NCI-H526 treated with DMSO at 0.1 percent for 48 hours (cell line): Measurements from ENCODE around the gene SPIRE2.
A peak's percentile ranks its signal among the peaks of the same experiment; 100 is the strongest.
"Not testable (repeated sequence)": the region's sequence is repeated elsewhere in the genome, so short reads cannot be mapped to it uniquely, and the experiment has no call there.

Experiments used
- DNase-seq: peaks from one replicate; lab custom pipeline; 2025; lab: John Stamatoyannopoulos, UW

Gene SPIRE2

DNA sequence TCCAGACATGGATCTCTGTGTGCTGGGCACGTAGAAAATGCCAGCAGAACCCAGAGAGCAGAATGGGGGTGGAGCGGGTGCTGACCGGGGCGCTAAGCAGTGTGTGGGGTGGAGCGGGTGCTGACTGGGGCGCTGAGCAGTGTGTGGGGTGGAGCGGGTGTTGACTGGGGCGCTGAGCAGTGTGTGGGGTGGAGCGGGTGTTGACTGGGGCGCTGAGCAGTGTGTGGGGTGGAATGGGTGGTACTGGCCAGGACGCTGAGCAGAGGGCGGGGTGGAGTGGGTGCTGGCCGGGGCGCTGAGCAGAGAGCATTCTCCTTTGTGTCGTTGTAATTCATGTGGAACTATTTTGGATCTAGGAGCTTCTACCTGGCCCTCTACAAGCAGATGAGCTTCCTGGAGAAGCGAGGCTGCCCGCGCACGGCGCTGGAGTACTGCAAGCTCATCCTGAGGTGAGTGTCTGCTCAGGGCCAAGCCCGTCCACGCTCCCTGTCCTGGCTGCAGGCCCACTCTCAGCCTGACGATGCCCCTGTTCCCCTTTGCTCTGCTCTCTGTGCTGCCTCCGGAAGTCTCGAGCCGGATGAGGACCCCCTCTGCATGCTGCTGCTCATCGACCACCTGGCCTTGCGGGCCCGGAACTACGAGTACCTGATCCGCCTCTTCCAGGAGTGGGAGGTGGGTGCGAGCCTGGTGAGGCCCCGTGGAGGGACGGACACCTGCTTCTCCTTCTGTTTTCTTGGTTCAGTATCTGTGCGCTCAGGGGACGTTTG lies 70.1 kb downstream of the SPIRE2 start:
- no peak for DNase-seq

DNA sequence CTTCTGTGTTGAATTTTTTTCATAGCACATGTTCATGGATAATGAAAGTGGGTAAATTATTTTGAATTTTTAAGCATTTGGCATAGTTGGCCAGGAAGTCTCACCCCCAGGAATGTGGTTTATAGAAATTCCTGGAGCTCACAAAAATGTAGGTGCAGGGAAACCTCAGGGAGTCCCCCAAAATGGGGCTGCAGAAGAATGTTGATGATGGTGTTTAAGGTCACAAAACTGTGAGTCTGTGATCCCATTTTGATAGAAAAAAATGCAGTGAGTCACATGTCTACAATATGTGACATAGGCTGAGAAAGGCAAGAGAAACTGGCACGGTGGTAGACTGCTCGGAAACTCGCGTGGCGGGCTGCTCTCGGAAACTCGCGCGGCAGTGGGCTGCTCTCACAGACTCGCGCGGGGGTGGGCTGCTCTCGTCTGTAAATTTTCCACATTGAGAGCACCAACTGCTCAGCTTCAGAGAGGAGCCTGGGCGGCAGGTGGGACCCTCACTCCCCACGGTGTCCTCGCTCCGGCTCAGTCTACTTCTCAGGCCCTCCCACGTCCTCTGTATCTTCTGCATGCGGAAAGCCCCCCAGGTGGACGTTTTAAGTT lies 71.7 kb downstream of the SPIRE2 start:
- no peak for DNase-seq

DNA sequence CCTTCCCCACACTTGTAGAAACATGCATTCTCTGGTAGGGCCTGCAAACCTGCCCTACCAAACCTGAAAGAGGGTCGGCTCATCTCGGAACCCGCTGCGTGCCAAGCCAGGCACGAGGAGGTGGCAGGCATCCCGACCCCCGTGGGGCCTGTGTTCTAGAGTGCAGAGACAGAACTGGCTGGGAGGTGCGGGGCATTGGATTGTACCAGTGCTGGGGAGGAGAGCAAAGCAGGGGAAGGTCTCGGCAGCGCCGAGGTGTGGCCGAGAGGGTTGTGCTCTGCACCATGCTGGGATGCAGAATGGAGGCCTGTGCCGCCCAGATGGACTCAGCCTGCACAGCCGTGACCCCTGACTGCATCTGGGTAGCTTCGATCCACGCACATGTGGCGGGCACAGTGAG lies 72.6 kb downstream of the SPIRE2 start:
- no peak for DNase-seq

DNA sequence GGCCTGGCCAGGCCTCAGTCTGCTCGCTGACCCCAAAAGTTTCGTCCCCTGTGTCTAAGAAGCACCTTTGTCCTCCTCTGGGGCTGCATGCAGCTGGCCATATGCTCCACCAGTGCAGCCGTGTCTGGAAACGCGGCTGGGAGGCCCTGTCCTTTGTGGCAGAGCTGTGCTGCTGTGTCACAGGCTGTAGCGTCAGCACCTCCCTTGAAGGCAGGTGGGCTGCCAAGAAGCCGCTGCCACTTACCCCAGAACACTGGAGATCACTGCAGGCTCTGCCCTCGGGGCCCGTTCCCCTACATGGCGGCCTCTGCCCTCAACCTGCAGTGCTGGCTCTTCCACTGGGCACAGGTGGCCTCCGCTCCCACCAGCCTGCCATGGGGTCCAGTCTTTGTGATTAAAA lies 74.7 kb downstream of the SPIRE2 start:
- DNase-seq: no peak

DNA sequence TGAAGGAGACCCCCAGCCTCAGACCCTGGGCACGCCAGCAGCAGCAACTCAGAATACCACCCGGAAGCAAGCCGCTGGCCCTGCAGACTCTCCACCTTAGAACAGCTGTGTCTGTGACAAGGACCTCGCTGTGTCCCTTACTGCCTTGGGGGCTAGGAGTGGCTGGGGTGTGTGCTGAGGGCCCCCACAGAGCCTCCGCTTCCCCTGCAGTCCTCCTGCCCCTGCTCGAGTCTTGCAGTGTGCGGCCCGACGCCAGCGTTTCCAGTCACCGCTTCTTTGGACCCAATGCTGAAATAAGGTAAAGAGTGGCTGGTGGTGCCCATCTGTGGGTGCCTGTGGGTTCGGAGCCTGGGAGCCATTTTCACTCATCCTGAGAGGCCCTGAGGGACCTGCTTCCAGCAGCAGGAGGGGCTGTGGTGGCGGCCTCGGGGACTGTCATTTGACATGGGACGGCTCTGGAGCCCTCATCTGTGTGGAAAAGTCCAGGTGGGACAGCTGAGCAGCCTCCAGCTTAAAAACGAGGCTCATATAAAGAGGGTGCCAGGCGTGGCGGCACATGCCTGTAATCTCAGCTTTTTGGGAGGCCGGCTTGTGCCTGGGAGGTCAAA lies 75.7 kb downstream of the SPIRE2 start:
- DNase-seq: no peak

DNA sequence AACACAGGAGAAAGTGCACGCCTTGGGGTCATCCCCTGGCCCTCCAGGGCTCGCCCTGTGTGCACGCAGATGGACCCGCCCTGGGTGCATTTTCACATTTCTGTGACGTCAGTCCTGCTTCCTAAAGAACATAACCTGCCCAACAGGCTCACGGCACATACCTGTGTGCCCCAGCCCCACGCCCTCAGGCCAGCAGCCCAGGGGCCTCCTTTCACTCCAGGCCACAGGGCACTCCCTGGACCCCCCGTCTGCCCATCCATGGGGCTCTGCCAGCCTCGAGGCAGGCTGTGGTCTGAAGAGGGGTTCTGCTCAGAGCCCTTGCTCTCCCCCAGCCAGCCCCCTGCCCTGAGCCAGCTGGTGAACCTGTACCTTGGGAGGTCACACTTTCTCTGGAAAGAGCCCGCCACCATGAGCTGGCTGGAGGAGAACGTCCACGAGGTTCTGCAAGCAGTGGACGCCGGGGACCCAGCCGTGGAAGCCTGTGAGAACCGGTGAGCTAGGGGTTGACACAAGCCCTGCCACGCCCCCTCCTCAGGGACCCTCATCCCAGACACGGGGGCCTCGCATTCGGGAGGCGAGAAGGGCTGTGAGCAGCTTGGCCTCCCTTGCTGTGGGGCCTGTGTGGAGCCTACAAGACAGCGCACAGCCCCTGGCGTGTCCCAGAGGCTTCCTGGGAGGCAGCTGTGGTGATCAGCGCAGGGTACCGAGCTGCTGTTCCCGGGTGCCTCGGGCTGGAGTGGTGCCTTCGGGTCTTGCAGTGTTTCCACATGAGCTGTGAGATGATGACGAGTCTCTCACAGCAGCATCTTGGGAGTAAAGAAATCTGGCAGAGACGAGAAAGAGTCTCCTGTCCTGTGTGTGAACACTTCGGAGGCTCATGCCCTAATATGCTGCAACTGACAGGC lies 76.6 kb downstream of the SPIRE2 start:
- no peak for DNase-seq

DNA sequence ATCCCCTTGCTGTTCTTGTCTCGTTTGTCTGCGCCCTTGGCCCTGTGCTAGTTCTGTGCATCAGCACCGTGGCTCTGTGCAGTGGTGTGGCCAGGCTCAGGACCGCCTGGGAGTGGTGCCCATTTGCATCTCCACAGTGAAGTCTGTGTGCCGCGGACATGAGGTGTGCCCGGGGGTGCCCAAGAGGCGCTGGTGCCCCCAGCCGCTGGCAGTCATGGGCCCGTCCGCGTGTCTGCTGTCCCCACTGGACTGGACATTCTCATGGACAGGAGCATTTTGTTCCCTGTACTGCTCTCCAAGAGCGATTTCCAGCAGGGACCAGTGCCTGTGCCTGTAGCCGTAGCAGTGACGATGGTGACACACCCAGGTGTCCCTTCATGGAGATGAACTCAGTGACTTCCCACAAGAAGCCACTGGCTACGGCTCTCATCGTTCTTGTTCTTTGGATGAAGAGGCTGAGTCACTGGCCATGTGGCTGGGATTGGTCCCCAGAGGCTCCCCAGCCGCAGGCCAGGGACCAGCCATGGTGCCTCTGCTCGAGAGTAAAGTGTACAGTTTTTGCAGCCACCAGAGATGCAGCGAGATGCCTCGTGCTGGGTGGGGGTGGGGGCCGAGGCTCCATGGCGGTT lies 77.3 kb downstream of the SPIRE2 start:
- DNase-seq: no peak

DNA sequence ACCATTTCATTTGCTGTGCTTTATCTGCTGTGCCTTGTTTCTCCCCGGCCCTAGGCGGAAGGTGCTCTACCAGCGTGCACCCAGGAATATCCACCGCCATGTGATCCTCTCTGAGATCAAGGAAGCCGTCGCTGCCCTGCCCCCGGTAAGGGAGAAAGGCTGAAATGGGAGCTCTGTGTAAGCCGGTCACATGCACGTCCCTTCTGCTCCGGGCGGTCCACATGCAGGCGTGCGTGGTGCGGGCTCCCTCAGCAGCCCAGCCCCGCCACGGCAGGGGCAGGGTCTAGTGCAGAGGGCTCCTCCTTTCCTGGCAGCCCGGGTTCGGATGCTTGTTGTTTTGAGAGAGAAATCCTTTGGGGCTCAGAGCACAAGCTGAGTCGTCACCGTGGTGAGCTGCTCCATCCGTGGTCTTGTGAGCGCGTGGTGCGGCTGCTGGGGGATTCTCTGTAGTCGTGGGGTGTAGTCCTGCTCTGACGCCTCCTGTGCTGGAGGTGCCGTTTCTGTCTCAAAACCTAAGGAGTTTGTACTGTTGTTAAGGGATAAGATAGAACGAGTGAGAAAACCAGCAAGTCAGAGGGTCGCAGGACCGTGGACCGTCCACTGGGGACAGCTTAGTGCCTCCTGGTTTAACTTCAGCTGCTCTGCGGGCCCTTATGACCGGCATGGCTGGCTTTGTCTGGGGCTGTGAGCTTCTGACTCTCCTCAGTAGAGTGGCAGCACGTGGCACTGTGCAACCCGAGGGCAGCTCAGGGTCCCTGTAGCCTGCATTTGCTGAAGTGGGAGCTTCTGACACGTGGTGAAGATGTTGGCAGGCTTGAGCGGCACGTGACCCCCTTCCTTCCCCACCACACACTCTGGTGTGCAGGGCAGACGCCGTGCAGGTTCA lies 78.1 kb downstream of the SPIRE2 start:
- no peak for DNase-seq

DNA sequence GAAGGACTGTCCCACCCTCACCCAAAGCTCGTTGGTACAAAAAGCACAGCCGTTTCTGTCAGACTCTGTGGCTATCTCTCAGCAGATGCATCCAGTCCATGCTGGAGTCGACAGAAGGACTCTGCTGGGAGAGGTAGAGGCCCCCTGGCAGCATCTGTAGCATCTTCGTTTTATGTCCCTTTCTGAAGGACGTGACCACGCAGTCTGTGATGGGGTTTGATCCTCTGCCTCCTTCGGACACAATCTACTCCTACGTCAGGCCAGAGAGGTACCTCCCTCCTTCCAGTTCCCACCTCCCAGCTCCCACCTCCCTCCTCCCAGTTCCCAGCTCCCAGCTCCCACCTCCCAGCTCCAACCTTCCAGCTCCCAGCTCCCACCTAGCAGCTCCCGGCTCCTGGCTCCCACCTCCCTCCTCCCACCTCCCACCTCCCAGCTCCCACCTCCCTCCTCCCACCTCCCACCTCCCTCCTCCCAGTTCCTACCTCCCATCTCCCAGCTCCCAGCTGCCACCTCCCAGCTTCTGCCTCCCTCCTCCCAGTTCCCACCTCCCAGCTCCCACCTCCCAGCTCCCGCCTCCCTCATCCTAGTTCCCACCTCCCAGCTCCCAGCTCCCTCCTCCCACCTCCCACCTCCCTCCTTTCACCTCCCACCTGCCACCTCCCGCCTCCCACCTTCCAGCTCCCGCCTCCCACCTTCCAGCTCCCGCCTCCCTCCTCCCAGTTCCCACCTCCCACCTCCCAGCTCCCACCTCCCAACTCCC lies 79.0 kb downstream of the SPIRE2 start:
- DNase-seq: no peak

DNA sequence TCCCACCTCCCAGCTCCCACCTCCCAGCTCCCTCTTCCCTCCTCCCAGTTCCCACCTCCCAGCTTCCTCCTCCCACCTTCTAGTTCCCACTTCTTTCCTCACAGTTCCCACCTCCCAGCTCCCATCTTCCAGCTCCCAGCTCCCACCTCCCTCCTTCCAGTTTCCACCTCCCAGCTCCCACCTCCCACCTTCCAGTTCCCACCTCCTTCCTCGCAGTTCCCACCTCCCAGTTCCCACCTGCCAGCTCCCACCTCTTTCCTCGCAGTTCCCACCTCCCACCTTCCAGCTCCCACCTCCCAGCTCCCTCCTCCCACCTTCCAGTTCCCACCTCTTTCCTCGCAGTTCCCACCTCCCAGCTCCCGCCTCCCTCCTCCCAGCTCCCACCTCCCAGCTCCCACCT lies 80.0 kb downstream of the SPIRE2 start:
- no peak for DNase-seq

DNA sequence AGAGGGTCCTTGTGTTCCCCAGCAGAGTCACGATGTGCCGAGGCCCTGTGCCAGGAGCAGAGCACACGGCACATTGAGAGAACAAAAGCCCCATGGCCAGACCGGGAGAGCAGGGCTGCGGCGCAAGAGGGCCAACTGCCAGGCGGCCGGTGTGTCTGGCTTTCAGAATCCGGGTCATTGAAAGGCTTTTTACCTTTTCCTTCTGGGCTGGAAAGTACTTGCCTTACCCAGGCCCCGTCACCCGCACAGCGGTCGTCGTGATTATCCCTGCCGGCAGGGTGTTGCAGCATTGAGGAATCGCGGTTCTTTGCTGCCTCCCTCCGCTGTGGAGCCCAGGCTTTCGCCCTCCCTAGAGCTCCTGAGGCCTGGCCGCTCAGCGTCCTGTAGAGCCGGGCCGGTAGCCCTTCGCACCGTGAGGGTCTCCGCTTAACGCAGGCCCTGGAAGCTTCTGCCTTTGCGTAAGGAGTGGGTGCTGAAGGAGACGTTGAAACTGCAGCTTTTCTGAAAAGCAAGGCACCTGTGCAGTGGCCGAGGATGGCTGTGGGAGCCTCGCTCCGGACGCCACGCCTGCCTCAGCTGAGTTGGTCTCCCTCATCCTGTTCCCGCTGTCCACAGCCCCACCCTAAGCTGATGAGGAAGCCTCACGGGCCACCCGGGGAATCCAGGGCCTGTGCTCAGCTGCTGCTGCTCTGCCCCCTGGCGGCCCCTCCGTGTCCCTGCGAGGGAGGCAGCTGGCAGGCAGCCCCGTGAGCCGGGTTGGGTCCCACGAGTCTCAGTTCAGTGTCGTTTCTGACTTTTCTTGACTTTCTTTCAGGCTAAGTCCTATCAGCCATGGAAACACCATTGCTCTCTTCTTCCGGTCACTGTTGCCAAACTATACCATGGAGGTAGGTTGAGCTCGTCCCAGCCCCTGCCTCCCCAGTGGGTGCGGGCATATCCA lies 81.8 kb downstream of the SPIRE2 start:
- DNase-seq: peak; percentile 35

DNA sequence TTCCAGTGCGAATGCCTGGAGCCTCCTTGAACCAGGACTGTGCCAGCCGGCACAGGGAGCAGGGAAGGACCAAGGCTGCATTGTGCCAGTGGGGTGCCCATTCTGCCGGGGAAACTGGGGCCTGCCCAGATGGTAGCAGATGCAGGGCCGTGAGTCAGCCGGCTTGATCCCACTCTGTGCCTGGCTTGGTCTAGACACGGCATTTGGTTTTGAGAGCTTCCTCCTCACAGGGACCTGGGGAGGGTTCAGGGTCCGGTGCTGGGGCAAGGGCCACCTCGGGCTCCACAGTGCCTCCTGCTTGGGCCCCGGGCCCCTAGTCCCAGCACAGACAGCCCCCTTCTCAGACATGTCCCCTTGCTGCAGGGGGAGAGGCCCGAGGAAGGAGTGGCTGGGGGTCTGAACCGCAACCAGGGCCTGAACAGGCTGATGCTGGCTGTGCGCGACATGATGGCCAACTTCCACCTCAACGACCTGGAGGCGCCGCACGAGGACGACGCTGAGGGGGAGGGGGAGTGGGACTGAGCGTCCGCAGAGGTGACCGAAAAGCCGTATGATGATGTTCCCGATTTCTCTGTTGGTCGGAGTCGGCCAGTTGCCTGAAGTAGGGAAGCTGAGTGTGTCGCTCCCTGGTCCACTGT lies 82.6 kb downstream of the SPIRE2 start:
- DNase-seq: no peak

DNA sequence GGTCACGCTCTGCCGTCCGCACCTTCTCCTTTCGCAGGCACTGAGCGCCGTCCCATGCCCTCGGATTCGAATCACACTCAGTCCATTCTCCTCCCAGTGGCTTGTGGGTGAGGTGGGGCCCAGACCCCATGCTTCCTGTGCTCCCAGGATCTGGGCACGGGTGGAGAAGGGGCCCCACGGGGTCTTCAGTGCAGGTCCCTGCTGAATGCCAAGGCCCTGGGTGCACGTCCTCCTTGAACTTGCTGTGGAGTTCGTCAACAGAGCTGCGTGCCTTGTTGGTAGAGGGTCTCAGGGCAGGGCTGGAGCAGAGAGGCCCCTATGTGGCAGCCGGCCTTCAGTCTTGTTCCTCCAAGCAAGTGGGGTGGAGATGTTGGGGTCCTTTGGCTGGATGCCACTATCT lies 83.1 kb downstream of the SPIRE2 start:
- DNase-seq: no peak

DNA sequence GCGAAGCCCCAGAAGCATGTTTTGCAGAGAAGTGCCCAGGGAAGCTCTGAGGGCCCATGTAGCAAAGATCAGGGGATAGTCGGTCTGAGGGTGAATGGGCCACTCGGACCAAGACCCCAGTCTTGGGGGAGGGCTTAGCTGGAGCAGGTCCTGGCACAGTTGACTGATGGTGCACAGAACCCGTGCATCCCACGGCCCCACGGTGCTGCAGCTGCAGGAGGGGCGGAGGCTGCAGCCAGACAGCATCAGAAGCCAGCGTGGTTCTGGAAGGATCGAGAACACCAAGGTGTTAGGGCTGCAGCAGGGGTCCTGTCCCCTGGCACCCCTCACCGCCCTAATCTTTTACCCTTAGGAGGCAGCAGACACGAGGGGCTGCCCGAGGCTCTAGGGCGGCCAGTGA lies 83.9 kb downstream of the SPIRE2 start:
- no peak for DNase-seq

DNA sequence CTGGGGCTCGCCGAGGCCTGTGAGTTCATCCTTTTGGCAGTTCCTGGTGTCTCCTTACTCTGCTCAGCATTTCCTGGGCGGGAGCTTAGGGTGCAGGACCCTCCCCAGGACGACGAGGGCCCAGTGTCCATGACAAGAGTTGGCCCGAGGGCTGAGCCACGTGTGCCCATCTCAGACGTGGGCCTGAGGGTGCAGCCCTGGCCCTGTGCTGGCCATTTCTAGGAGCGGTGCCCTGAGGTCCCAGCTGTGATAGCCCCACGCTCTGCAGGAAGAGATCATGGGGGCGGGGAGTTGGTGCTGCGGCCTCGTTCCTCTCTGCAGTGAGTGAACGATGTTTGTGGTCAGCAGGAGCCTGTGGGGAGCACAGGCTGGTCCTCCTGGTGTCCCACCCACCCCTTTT lies 84.4 kb downstream of the SPIRE2 start:
- no peak for DNase-seq

DNA sequence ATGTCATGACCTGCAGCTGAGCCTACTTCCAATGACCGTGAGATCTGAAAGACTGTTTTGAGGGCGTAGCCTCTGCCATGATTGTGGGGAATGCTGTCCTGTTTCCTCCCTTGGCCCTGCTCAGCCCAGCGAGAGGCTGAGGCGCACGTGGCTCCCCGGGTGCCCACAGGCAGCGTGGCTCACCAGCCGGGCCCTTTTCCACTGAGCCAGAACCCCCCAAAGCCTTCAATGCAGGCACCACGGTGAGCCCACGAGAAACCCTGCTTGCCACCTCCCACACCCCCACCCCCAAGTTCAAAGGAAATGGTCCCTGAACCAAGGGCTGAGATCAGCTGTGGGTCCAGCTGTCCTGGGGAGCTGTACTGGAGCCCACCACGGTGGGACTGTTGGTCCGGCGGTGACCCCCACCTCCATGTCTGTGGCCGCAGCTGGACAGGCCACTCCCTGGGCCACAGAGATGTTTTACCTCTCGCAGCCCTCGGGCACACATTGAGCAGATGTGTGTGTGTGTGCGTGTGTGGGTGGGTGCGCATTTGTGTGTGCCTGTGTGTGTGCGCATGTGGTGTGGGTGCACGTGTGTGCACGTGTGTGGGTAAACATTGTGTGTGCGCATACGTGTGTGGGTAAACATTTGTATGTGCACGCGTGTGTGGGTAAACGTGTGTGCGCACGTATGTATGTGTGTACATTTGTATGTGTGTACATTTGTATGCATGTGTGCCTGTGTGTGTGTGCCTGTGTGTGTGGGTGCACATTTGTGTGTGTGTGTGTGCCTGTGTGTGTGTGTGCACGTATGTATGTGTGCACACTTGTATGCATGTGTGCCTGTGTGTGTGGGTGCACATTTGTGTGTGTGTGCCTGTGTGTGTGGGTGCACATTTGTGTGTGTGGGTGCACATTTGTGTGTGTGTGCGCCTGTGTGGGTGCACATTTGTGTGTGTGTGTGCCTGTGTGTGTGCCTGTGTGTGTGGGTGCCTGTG lies 85.4 kb downstream of the SPIRE2 start:
- DNase-seq: no peak

DNA sequence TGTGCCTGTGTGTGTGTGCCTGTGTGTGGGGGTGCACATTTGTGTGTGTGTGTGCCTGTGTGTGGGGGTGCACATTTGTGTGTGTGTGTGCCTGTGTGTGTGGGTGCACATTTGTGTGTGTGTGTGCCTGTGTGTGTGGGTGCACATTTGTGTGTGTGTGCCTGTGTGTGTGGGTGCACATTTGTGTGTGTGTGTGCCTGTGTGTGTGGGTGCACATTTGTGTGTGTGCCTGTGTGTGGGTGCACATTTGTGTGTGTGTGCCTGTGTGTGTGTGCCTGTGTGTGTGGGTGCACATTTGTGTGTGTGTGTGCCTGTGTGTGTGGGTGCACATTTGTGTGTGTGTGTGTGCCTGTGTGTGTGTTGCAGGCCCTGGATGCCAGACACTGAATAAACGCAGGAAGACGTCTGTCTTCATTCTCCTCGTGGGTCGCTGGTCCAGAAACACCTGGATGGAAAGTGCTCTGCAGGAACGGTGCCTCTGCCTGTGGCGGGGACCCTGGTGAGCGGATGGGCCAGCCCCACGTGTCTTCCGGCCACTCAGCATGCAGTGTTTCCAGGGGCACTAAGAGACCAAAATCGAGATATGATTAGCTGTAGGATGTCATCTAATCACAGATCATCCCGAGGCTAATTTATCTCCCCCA lies 86.5 kb downstream of the SPIRE2 start:
- DNase-seq: not testable (repeated sequence)
